B cell (primary cell): Measurements from ENCODE around the gene BCAS4. TPM values are rescaled to one million over a fixed set of nuclear protein-coding genes. Genes with fewer than 3 reads are reported as not detected.

Source experiments
- ATAC-seq: fragments of 200-7000 bp; cut with Tn5 transposase; one replicate; pipeline ENCODE4 v1.10.0; 2021; ENCODE audit warnings: low read depth, mild to moderate bottlenecking, moderate number of reproducible peaks, moderate library complexity
- CTCF ChIA-PET: fragments of 350-600 bp; sonication (Branson Sonifier 250); formaldehyde crosslinking; loops from one replicate; lab custom pipeline; 2021; ENCODE audit warnings: antibody characterized with exemption, inconsistent platforms; lab: Charles Lee
- POLR2A ChIA-PET: fragments of 350-600 bp; sonication (Branson Sonifier 250); formaldehyde crosslinking; loops from one replicate; lab custom pipeline; 2021; ENCODE audit warnings: antibody characterized with exemption; lab: Charles Lee
- DNase-seq: peaks from one replicate; pipeline ENCODE4 v3.0.0; 2013
- H2AFZ ChIP-seq: 2 replicates; pipeline ENCODE4 v1.6.1; 2012; ENCODE audit warnings: mild to moderate bottlenecking, low read depth, low read length; ENCODE audit not compliant: insufficient read depth, poor library complexity, severe bottlenecking
- H3K27ac ChIP-seq, 2 donors: 1 replicate in 1 of 2; 2 replicates in 1 of 2; pipeline ENCODE4 v1.5.1; 2012 to 2013; ENCODE audit warnings: low read length in 2 of 2, mild to moderate bottlenecking in 2 of 2, moderate library complexity in 1 of 2
- H3K27me3 ChIP-seq, 4 experiments: fragments of 200-600 bp in 1 of 4; sonication (generic) in 1 of 4; replicated peaks in 1 of 4; 1 replicate in 2 of 4; 2 replicates in 2 of 4; pipeline versions ENCODE4 v1.6.1 to v1.7.0; 2013 to 2016; ENCODE audit warnings: low read length in 3 of 4, mild to moderate bottlenecking in 2 of 4, mixed read lengths in 1 of 4, moderate library complexity in 1 of 4; ENCODE audit not compliant: insufficient read depth in 4 of 4, control insufficient read depth in 3 of 4; ENCODE audit errors: control extremely low read depth in 1 of 4
- H3K36me3 ChIP-seq, 2 experiments: replicated peaks in 1 of 2; 1 replicate in 1 of 2; 2 replicates in 1 of 2; pipeline versions ENCODE4 v1.6.1 to v1.7.1; 2013; ENCODE audit warnings: low read length in 1 of 2; ENCODE audit not compliant: insufficient read depth in 2 of 2, control insufficient read depth in 1 of 2; ENCODE audit errors: control extremely low read depth in 1 of 2, extremely low read depth in 1 of 2
- H3K4me1 ChIP-seq, 2 donors: fragments of 200-600 bp in 1 of 2; sonication (generic) in 1 of 2; 1 replicate in 1 of 2; 2 replicates in 1 of 2; pipeline versions ENCODE4 v1.5.1 to v1.6.1; 2013 to 2017; ENCODE audit warnings: low read length in 2 of 2; ENCODE audit not compliant: control insufficient read depth in 2 of 2, insufficient read depth in 2 of 2
- H3K4me2 ChIP-seq: replicated peaks from 2 replicates; pipeline ENCODE3; 2012; ENCODE audit warnings: mild to moderate bottlenecking, low read depth, low read length; ENCODE audit not compliant: poor library complexity, severe bottlenecking
- H3K4me3 ChIP-seq, 5 experiments: fragments of 200-600 bp in 1 of 5; sonication (generic) in 1 of 5; 1 replicate in 3 of 5; 2 replicates in 2 of 5; pipeline versions ENCODE4 v1.5.1 to v1.7.0; 2011 to 2016; ENCODE audit warnings: low read length in 4 of 5, mild to moderate bottlenecking in 4 of 5, low read depth in 2 of 5, control low read depth in 1 of 5, moderate library complexity in 1 of 5; ENCODE audit not compliant: insufficient read depth in 1 of 5; ENCODE audit errors: control extremely low read depth in 1 of 5, extremely low read depth in 1 of 5
- H3K79me2 ChIP-seq: fragments of 200-600 bp; sonication (generic); one replicate; pipeline ENCODE4 v1.6.0; 2016; ENCODE audit warnings: low read length; ENCODE audit not compliant: control insufficient read depth, insufficient read depth
- H3K9ac ChIP-seq: fragments of 200-600 bp; sonication (generic); 2 replicates; pipeline ENCODE4 v1.6.1; 2017; ENCODE audit warnings: mild to moderate bottlenecking, low read length, moderate library complexity
- H3K9me3 ChIP-seq, 3 donors: one replicate each; pipeline versions ENCODE4 v1.6.1 to v1.7.1; 2013; ENCODE audit warnings: low read length in 2 of 3; ENCODE audit not compliant: control insufficient read depth in 2 of 3, insufficient read depth in 1 of 3; ENCODE audit errors: control extremely low read depth in 1 of 3
- H4K20me1 ChIP-seq: 2 replicates; pipeline ENCODE4 v1.6.0; 2012; ENCODE audit warnings: mild to moderate bottlenecking, low read length; ENCODE audit not compliant: insufficient read depth, control insufficient read depth, poor library complexity, severe bottlenecking
- H3K27ac Mint-ChIP-seq: one replicate; pipeline ENCODE4 v1.8.0; 2021; ENCODE audit warnings: mixed read lengths
- H3K27me3 Mint-ChIP-seq: one replicate; pipeline ENCODE4 v1.8.0; 2021; ENCODE audit warnings: mixed read lengths
- H3K4me1 Mint-ChIP-seq: one replicate; pipeline ENCODE4 v1.8.0; 2021; ENCODE audit warnings: mixed read lengths
- H3K4me3 Mint-ChIP-seq: one replicate; pipeline ENCODE4 v1.8.0; 2021; ENCODE audit warnings: mixed read lengths
- H3K9me3 Mint-ChIP-seq: one replicate; pipeline ENCODE4 v1.8.0; 2022; ENCODE audit warnings: mixed read lengths; ENCODE audit not compliant: insufficient read depth
- EZH2 ChIP-seq: IDR thresholded peaks from 2 replicates; pipeline ENCODE4 v1.6.1; 2012; ENCODE audit warnings: borderline replicate concordance, low read depth, mild to moderate bottlenecking, moderate library complexity, low read length; ENCODE audit not compliant: insufficient read depth, poor library complexity, severe bottlenecking
- WGBS: methylation state at CpG from one replicate; pipeline ENCODE4 v1.1.5; 2013; ENCODE audit warnings: missing lambda C conversion rate; ENCODE audit not compliant: insufficient coverage; 5-methylcytosine and 5-hydroxymethylcytosine counted together
- intact Hi-C: fragments of 100-400 bp; cut with micrococcal nuclease; formaldehyde crosslinking; loops from one replicate; pipeline ENCODE4 v1.10.0; 2022
- polyA plus RNA-seq: library from polyadenylated mRNA; depleted of rRNA; stranded (reverse); fragments of >200 nt; gene quantifications from 2 replicates; pipeline ENCODE4 v1.2.3, GENCODE V29; 2012
- total RNA-seq, 2 donors: library from RNA; stranded (reverse); fragments of 120-200 nt in 1 of 2; gene quantifications; 1 replicate in 1 of 2; 2 replicates in 1 of 2; pipeline versions ENCODE4 v1.2.3 to v1.2.4, GENCODE V29; 2013 to 2022
- TF ChIP-seq, protein P1 (sequence below): fragments of 200-600 bp; IDR thresholded peaks from one replicate; pipeline ENCODE4 v1.8.0; 2022; ENCODE audit warnings: antibody characterized with exemption, mild to moderate bottlenecking

Gene BCAS4
- total and polyA plus RNA-seq, 2 donors (not counting 1 experiment from before 2014, with no cell fraction given), result 44.8 to 88.2 TPM

DNA sequence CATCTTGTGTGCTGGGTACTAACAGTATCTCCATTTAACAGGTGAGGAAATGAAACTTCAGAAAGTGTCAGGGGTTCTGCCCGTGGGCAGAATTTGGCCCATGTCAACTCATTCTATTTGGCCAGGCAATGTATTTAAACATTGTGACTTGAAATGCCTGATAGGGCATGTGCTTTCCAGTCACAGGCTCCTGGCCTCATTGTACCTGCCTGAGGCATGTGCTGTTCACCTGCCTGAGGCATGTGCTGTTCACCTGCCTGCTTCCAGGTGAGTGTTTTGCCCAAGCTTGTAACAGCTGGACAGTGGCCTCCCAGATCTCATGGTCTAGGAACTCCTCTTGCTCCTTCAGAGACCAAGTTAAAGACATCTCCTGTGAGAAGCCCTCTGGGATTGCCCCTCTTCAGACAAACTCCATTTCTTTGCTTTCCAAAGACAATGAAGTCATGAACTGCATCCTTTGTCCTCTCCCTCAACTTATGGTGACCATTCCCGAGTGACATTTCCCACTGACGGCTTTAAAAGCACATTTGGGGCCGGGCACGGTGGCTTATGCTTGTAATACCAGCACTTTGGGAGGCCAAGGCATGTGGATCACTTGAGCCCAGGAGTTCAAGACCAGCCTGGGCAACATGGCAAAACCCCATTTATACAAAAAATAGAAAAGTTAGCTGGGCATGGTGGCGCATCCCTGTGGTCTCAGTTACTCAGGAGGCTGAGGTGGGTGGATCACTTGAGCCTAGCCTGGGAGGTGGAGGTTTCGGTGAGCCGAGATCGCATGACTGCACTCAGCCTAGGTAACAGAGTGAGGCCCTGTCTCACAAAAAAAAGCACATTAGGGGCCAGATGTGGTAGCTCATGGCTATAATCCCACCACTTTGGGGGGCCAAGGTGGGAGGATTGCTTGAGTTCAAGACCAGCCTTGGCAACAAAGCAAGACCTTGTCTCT lies 48.7 kb downstream of the BCAS4 start:
- H3K4me3 Mint-ChIP-seq, result no peak overlapping the region
- H3K27ac Mint-ChIP-seq, result peak overlapping the region; percentile 80
- no peak overlapping the region for H3K4me3 ChIP-seq
- no peaks in the 10 kb centered on the region for H3K9me3 ChIP-seq
- peaks cover 30% of the 10 kb centered on the region for H4K20me1 ChIP-seq
- no peaks in the 10 kb centered on the region for H3K27me3 Mint-ChIP-seq
- H3K9me3 Mint-ChIP-seq, result no peaks in the 10 kb centered on the region
- no peak overlapping the region for H2AFZ ChIP-seq
- peaks cover 37% of the 10 kb centered on the region for H3K4me1 Mint-ChIP-seq
- ATAC-seq, result peak; percentile 22
- CTCF ChIA-PET, result interaction anchor here (0.6 to 4.9 kb wide), 3 partner anchors 49 to 85 kb away, joined by 4 to 16 read pairs (median 5); partner anchors contain the start of gene BCAS4
- no peaks in the 10 kb centered on the region for H3K27me3 ChIP-seq
- POLR2A ChIA-PET, result interaction anchor here (1.0 to 1.4 kb wide), 2 partner anchors 48 to 88 kb away, joined by 3 read pairs; partner anchors contain the start of genes ADNP and BCAS4
- H3K4me1 ChIP-seq, result peaks cover 14 to 35% of the 10 kb centered on the region in 2 donors
- H3K79me2 ChIP-seq, result peaks cover 70% of the 10 kb centered on the region
- intact Hi-C loops, result loop anchor here (2.0 to 5.0 kb wide), 3 partner anchors 25 to 54 kb away; partner anchors contain the start of gene BCAS4
- no peak overlapping the region for H3K4me2 ChIP-seq
- peak; percentile 32 for DNase-seq
- peaks cover 0 to 62% of the 10 kb centered on the region in 2 experiments for H3K36me3 ChIP-seq
- TF ChIP-seq, protein P1, sequence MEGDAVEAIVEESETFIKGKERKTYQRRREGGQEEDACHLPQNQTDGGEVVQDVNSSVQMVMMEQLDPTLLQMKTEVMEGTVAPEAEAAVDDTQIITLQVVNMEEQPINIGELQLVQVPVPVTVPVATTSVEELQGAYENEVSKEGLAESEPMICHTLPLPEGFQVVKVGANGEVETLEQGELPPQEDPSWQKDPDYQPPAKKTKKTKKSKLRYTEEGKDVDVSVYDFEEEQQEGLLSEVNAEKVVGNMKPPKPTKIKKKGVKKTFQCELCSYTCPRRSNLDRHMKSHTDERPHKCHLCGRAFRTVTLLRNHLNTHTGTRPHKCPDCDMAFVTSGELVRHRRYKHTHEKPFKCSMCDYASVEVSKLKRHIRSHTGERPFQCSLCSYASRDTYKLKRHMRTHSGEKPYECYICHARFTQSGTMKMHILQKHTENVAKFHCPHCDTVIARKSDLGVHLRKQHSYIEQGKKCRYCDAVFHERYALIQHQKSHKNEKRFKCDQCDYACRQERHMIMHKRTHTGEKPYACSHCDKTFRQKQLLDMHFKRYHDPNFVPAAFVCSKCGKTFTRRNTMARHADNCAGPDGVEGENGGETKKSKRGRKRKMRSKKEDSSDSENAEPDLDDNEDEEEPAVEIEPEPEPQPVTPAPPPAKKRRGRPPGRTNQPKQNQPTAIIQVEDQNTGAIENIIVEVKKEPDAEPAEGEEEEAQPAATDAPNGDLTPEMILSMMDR, result no peak
- TF ChIP-seq EZH2, result no peak
- H3K9ac ChIP-seq, result no peak overlapping the region
- no peak overlapping the region for H3K27ac ChIP-seq
- 79% methylated on average over 9 of the region's 9 CpGs for WGBS
